PFSK-1 (cell line): ENCODE data around the gene RSPH1.

Experiments
- FOXP2 ChIP-seq: optimal IDR thresholded peaks from 2 replicates; pipeline ENCODE3; 2011; ENCODE audit warnings: borderline replicate concordance, control low read depth, inconsistent platforms; ENCODE audit not compliant: insufficient read depth; ENCODE audit errors: extremely low read length, extremely low read depth
- POLR2AphosphoS5 ChIP-seq: IDR thresholded peaks from 2 replicates; pipeline ENCODE4 v1.6.1; 2012; ENCODE audit warnings: low read depth, mild to moderate bottlenecking, control low read depth, low read length, moderate library complexity
- REST ChIP-seq, 2 experiments: IDR thresholded peaks; 2 replicates each; pipeline versions ENCODE4 v1.6.1 to v1.8.0; 2011 to 2012; ENCODE audit warnings: low read depth in 2 of 2, low read length in 2 of 2, control low read depth in 1 of 2, inconsistent platforms in 1 of 2, mild to moderate bottlenecking in 1 of 2, moderate library complexity in 1 of 2; ENCODE audit not compliant: insufficient read depth in 1 of 2
- SIN3A ChIP-seq: IDR thresholded peaks from 2 replicates; pipeline ENCODE4 v1.6.1; 2012; ENCODE audit warnings: mild to moderate bottlenecking, low read length, moderate library complexity, borderline replicate concordance; ENCODE audit not compliant: insufficient read depth
- TAF1 ChIP-seq: IDR thresholded peaks from 2 replicates; pipeline ENCODE4 v1.6.1; 2012; ENCODE audit warnings: low read length, control low read depth, borderline replicate concordance; ENCODE audit not compliant: insufficient read depth

- no peak for TF ChIP-seq POLR2AphosphoS5
- TF ChIP-seq REST (IDR thresholded peaks at IDR 0.05; ENCODE audit: insufficient read depth in 1 of 2, low read depth in 2 of 2, low read length in 2 of 2): no peak
- TF ChIP-seq SIN3A: no peak
- TF ChIP-seq FOXP2: no peak
- TF ChIP-seq TAF1: no peak
Measured at GRCh38 chr21:42521384-42521783, 25.4 kb upstream of the RSPH1 start.
